ENCODE measurements around the gene GDF11.
A peak's percentile ranks its signal among the peaks of the same experiment; 100 is the strongest.

GDF11 gene

GRCh38 chr12:55703901-55704761, 38.8 kb upstream of the GDF11 start:
- Histone ChIP-seq H3K36me3 (ENCODE audit: insufficient read depth, insufficient read length, low read length) (peaks cover 19% of the 10 kb centered on the region), H3K4me3 (ENCODE audit: insufficient read length, low read depth) (no peak overlapping the region), H3K9ac (ENCODE audit: insufficient read length, low read depth) (no peak overlapping the region), H3K27me3 (ENCODE audit: insufficient read depth, insufficient read length) (peaks cover 16% of the 10 kb centered on the region), H3K4me1 (ENCODE audit: insufficient read depth, insufficient read length) (peaks cover 9% of the 10 kb centered on the region), H3K9me3 (ENCODE audit: insufficient read depth, low read length) (no peaks in the 10 kb centered on the region)
- TF ChIP-seq ZNF274 (IDR thresholded peaks at IDR 0.05; ENCODE audit: low read depth, low read length): no peak
- no peak for TF ChIP-seq YY1 (IDR thresholded peaks at IDR 0.05; ENCODE audit: insufficient read depth, insufficient read length)
- no peak for TF ChIP-seq SUZ12 (IDR thresholded peaks at IDR 0.05; ENCODE audit: extremely low read depth, insufficient read depth, insufficient read length)
- DNase-seq (ENCODE audit: low read depth, low spot score): no peak

GRCh38 chr12:55704824-55705718, 37.9 kb upstream of the GDF11 start:
- no peak for DNase-seq (ENCODE audit: low read depth, low spot score)
- Histone ChIP-seq H3K36me3 (ENCODE audit: insufficient read depth, insufficient read length, low read length) (peaks cover 19% of the 10 kb centered on the region), H3K4me1 (ENCODE audit: insufficient read depth, insufficient read length) (peaks cover 9% of the 10 kb centered on the region), H3K9me3 (ENCODE audit: insufficient read depth, low read length) (no peaks in the 10 kb centered on the region), H3K27me3 (ENCODE audit: insufficient read depth, insufficient read length) (peaks cover 23% of the 10 kb centered on the region), H3K9ac (ENCODE audit: insufficient read length, low read depth) (no peak overlapping the region), H3K4me3 (ENCODE audit: insufficient read length, low read depth) (no peak overlapping the region)
- no peak for TF ChIP-seq SUZ12 (IDR thresholded peaks at IDR 0.05; ENCODE audit: extremely low read depth, insufficient read depth, insufficient read length)
- no peak for TF ChIP-seq ZNF274 (IDR thresholded peaks at IDR 0.05; ENCODE audit: low read depth, low read length)
- no peak for TF ChIP-seq YY1 (IDR thresholded peaks at IDR 0.05; ENCODE audit: insufficient read depth, insufficient read length)

- Histone ChIP-seq H3K4me3 (ENCODE audit: insufficient read length, low read depth) (no peak overlapping the region), H3K36me3 (ENCODE audit: insufficient read depth, insufficient read length, low read length) (peaks cover 14% of the 10 kb centered on the region), H3K9me3 (ENCODE audit: insufficient read depth, low read length) (no peaks in the 10 kb centered on the region), H3K9ac (ENCODE audit: insufficient read length, low read depth) (peak overlapping the region; percentile 91), H3K4me1 (ENCODE audit: insufficient read depth, insufficient read length) (peaks cover 9% of the 10 kb centered on the region), H3K27me3 (ENCODE audit: insufficient read depth, insufficient read length) (peaks cover 23% of the 10 kb centered on the region)
- no peak for TF ChIP-seq SUZ12 (IDR thresholded peaks at IDR 0.05; ENCODE audit: extremely low read depth, insufficient read depth, insufficient read length)
- TF ChIP-seq ZNF274 (IDR thresholded peaks at IDR 0.05; ENCODE audit: low read depth, low read length): no peak
- TF ChIP-seq YY1 (IDR thresholded peaks at IDR 0.05; ENCODE audit: insufficient read depth, insufficient read length): no peak
- DNase-seq (ENCODE audit: low read depth, low spot score): no peak
These were observed 37.0 kb upstream of the GDF11 start for GRCh38 chr12:55705782-55706402.

- no peak for DNase-seq (ENCODE audit: low read depth, low spot score)
- H3K36me3 ChIP-seq (ENCODE audit: insufficient read depth, insufficient read length, low read length): peaks cover 9% of the 10 kb centered on the region
- H3K4me3 ChIP-seq (ENCODE audit: insufficient read length, low read depth): peak overlapping the region; percentile 86
- H3K27me3 ChIP-seq (ENCODE audit: insufficient read depth, insufficient read length): peaks cover 24% of the 10 kb centered on the region
- H3K9ac ChIP-seq (ENCODE audit: insufficient read length, low read depth): peak overlapping the region; percentile 91
- H3K4me1 ChIP-seq (ENCODE audit: insufficient read depth, insufficient read length): peaks cover 9% of the 10 kb centered on the region
- TF ChIP-seq ZNF274 (IDR thresholded peaks at IDR 0.05; ENCODE audit: low read depth, low read length): no peak
- TF ChIP-seq YY1 (IDR thresholded peaks at IDR 0.05; ENCODE audit: insufficient read depth, insufficient read length): no peak
- no peak for TF ChIP-seq SUZ12 (IDR thresholded peaks at IDR 0.05; ENCODE audit: extremely low read depth, insufficient read depth, insufficient read length)
- no peaks in the 10 kb centered on the region for H3K9me3 ChIP-seq (ENCODE audit: insufficient read depth, low read length)
These were observed 36.2 kb upstream of the GDF11 start for GRCh38 chr12:55706568-55707218.

GRCh38 chr12:55707219-55707671, 35.7 kb upstream of the GDF11 start:
- peaks cover 9% of the 10 kb centered on the region for H3K4me1 ChIP-seq (ENCODE audit: insufficient read depth, insufficient read length)
- H3K36me3 ChIP-seq (ENCODE audit: insufficient read depth, insufficient read length, low read length): peaks cover 9% of the 10 kb centered on the region
- peak overlapping the region; percentile 91 for H3K9ac ChIP-seq (ENCODE audit: insufficient read length, low read depth)
- no peak for TF ChIP-seq YY1 (IDR thresholded peaks at IDR 0.05; ENCODE audit: insufficient read depth, insufficient read length)
- TF ChIP-seq ZNF274 (IDR thresholded peaks at IDR 0.05; ENCODE audit: low read depth, low read length): no peak
- TF ChIP-seq SUZ12 (IDR thresholded peaks at IDR 0.05; ENCODE audit: extremely low read depth, insufficient read depth, insufficient read length): no peak
- peak overlapping the region; percentile 86 for H3K4me3 ChIP-seq (ENCODE audit: insufficient read length, low read depth)
- H3K27me3 ChIP-seq (ENCODE audit: insufficient read depth, insufficient read length): peaks cover 28% of the 10 kb centered on the region
- H3K9me3 ChIP-seq (ENCODE audit: insufficient read depth, low read length): no peaks in the 10 kb centered on the region
- DNase-seq (ENCODE audit: low read depth, low spot score): no peak

GRCh38 chr12:55707841-55708694, 34.9 kb upstream of the GDF11 start, which contains the start of gene ITGA7:
Gene ITGA7, minus strand, starts transcription at chr12:55707904. Its CDS starts 222 bp downstream, at chr12:55707682.
- H3K9ac ChIP-seq (ENCODE audit: insufficient read length, low read depth): peak within 1 kb of the TSS; percentile 91
- TF ChIP-seq ZNF274 (IDR thresholded peaks at IDR 0.05; ENCODE audit: low read depth, low read length) (no peak), YY1 (IDR thresholded peaks at IDR 0.05; ENCODE audit: insufficient read depth, insufficient read length) (no peak), SUZ12 (IDR thresholded peaks at IDR 0.05; ENCODE audit: extremely low read depth, insufficient read depth, insufficient read length) (no peak)
- H3K4me1 ChIP-seq (ENCODE audit: insufficient read depth, insufficient read length): peaks cover 9% of the 10 kb centered on the region
- H3K36me3 ChIP-seq (ENCODE audit: insufficient read depth, insufficient read length, low read length): peaks cover 4% of the 10 kb centered on the region
- H3K27me3 ChIP-seq (ENCODE audit: insufficient read depth, insufficient read length): peaks cover 37% of the 10 kb centered on the region
- DNase-seq (ENCODE audit: low read depth, low spot score): peak; percentile 92
- no peaks in the 10 kb centered on the region for H3K9me3 ChIP-seq (ENCODE audit: insufficient read depth, low read length)
- peak within 1 kb of the TSS; percentile 86 for H3K4me3 ChIP-seq (ENCODE audit: insufficient read length, low read depth)
